ENCODE measurements around the gene RERE. TPM values are rescaled to one million over a fixed set of nuclear protein-coding genes. Genes with fewer than 3 reads are reported as not detected.

RERE gene
- total RNA-seq, 4 donors from 2014 or later = 118 to 244 (median 131) TPM

GRCh38 chr1:8318436-8318835 lies 499.0 kb downstream of the RERE start:
- TF ChIP-seq POLR2A (IDR thresholded peaks at IDR 0.05) (no peak), CTCF (IDR thresholded peaks at IDR 0.05) (no peak)
- H3K36me3 ChIP-seq = no peaks in the 10 kb centered on the region
- intact Hi-C loops (cut with DNase I) = loop anchor here (5.0 kb wide), 1 partner anchor 336 kb away; no protein-coding TSS in a partner anchor
- WGBS, 2 donors = 28 to 32% methylated on average over 12 to 15 of the region's 18 CpGs
- no peak for DNase-seq
- no peak overlapping the region for H3K27ac ChIP-seq
- no peaks in the 10 kb centered on the region for H3K27me3 ChIP-seq
- no peaks in the 10 kb centered on the region for H3K9me3 ChIP-seq
- peaks cover 5 to 23% of the 10 kb centered on the region in 2 donors for H3K4me1 ChIP-seq
- peak overlapping the region in 2 of 3 donors; percentile 22 to 49 for H3K4me3 ChIP-seq (replicated peaks in 1 of 3)

GRCh38 chr1:8317647-8318381 lies 499.6 kb downstream of the RERE start, which contains the start of gene SLC45A1:
TSS of gene SLC45A1 (plus strand) at chr1:8318114. CDS start at chr1:8324330, 6,216 bp downstream.
- TF ChIP-seq CTCF (IDR thresholded peaks at IDR 0.05) (no peak), POLR2A (IDR thresholded peaks at IDR 0.05) (peak in 1 of 2 donors; percentile 21)
- 28 to 57% methylated on average over 15 to 37 of the region's 75 CpGs for WGBS, 2 donors
- peaks cover 5 to 25% of the 10 kb centered on the region in 2 donors for H3K4me1 ChIP-seq
- peak within 1 kb of the TSS in 2 of 3 donors; percentile 22 to 49 for H3K4me3 ChIP-seq (replicated peaks in 1 of 3)
- H3K27me3 ChIP-seq = no peaks in the 10 kb centered on the region
- DNase-seq = peak; percentile 61 to 70
- no peak within 1 kb of the TSS for H3K27ac ChIP-seq
- H3K9me3 ChIP-seq = no peaks in the 10 kb centered on the region
- intact Hi-C loops (cut with DNase I) = loop anchor here (5.0 kb wide), 1 partner anchor 336 kb away; no protein-coding TSS in a partner anchor
- no peaks in the 10 kb centered on the region for H3K36me3 ChIP-seq

GRCh38 chr1:8315573-8316475 lies 501.6 kb downstream of the RERE start:
- Histone ChIP-seq H3K9me3 (no peaks in the 10 kb centered on the region), H3K27ac (no peak overlapping the region), H3K4me3 (replicated peaks in 1 of 3) (no peak overlapping the region), H3K36me3 (no peaks in the 10 kb centered on the region), H3K27me3 (no peaks in the 10 kb centered on the region), H3K4me1 (peaks cover 9 to 33% of the 10 kb centered on the region in 2 donors)
- intact Hi-C loops (cut with DNase I) = loop anchor here (5.0 kb wide), 1 partner anchor 334 kb away; no protein-coding TSS in a partner anchor
- no peak for DNase-seq
- TF ChIP-seq CTCF (IDR thresholded peaks at IDR 0.05) (no peak), POLR2A (IDR thresholded peaks at IDR 0.05) (no peak)
- 81 to 87% methylated on average over 12 to 14 of the region's 14 CpGs for WGBS, 2 donors

- 37 to 48% methylated on average over 13 to 19 of the region's 21 CpGs for WGBS, 2 donors
- Histone ChIP-seq H3K4me3 (replicated peaks in 1 of 3) (no peak overlapping the region), H3K9me3 (no peaks in the 10 kb centered on the region), H3K27me3 (no peaks in the 10 kb centered on the region), H3K4me1 (peaks cover 9 to 33% of the 10 kb centered on the region in 2 donors), H3K27ac (no peak overlapping the region), H3K36me3 (no peaks in the 10 kb centered on the region)
- peak; percentile 81 to 88 for DNase-seq
- intact Hi-C loops (cut with DNase I) = loop anchor here (5.0 kb wide), 2 partner anchors 282 to 332 kb away; no protein-coding TSS in a partner anchor
- TF ChIP-seq CTCF (IDR thresholded peaks at IDR 0.05) (peak; percentile 78 to 99 (median 94)), POLR2A (IDR thresholded peaks at IDR 0.05) (no peak)
Measured at GRCh38 chr1:8314346-8315280, 502.8 kb downstream of the RERE start.

All from thyroid gland (tissue), 4 donors.